OCI-LY7 (cell line): ENCODE measurements around the gene DPF3. TPM values are rescaled to one million over a fixed set of nuclear protein-coding genes. Genes with fewer than 3 reads are reported as not detected.

ENCODE experiments used
- BruUV-seq: library from RNA; stranded (reverse); fragments of 400-500 nt; replicated peaks from 2 replicates; lab custom pipeline; 2021; lab: Mats Ljungman, UMichigan
- CTCF ChIA-PET: fragments of 300-600 bp; sonication (Branson Sonifier 250); formaldehyde crosslinking; loops from one replicate; lab custom pipeline; 2022; ENCODE audit warnings: antibody characterized with exemption; ENCODE audit not compliant: unreplicated experiment; lab: Charles Lee
- POLR2A ChIA-PET: fragments of 300-600 bp; sonication (Branson Sonifier 250); formaldehyde crosslinking; loops from one replicate; lab custom pipeline; 2022; ENCODE audit warnings: antibody characterized with exemption; lab: Charles Lee
- DNase-seq: peaks from one replicate; pipeline ENCODE4 v3.0.0-alpha.2; 2015; ENCODE audit warnings: low spot score
- H2AFZ ChIP-seq: fragments of 200-600 bp; sonication (generic), shearing (Covaris generic); 2 replicates; pipeline ENCODE4 v1.6.1; 2014; ENCODE audit warnings: mild to moderate bottlenecking, antibody characterized with exemption, low read length, moderate library complexity
- H3K27ac ChIP-seq: fragments of 200-600 bp; sonication (generic); 2 replicates; pipeline ENCODE4 v1.5.1; 2014; ENCODE audit warnings: mixed run types, low read depth, mild to moderate bottlenecking, moderate library complexity, low read length, inconsistent platforms; ENCODE audit not compliant: poor library complexity, severe bottlenecking
- H3K36me3 ChIP-seq: fragments of 200-600 bp; sonication (generic); 2 replicates; pipeline ENCODE4 v1.6.1; 2014; ENCODE audit warnings: mild to moderate bottlenecking, antibody characterized with exemption, low read length, moderate library complexity, mixed read lengths; ENCODE audit not compliant: insufficient read depth
- H3K4me1 ChIP-seq: fragments of 200-600 bp; sonication (generic); 2 replicates; pipeline ENCODE4 v1.5.1; 2014; ENCODE audit warnings: mild to moderate bottlenecking, low read length; ENCODE audit not compliant: insufficient read depth, poor library complexity, severe bottlenecking
- H3K4me2 ChIP-seq: fragments of 200-600 bp; sonication (generic); 2 replicates; pipeline ENCODE4 v1.6.1; 2014; ENCODE audit warnings: mild to moderate bottlenecking, low read length
- H3K4me3 ChIP-seq: fragments of 200-600 bp; sonication (generic); 2 replicates; pipeline ENCODE4 v1.5.1; 2014; ENCODE audit warnings: mild to moderate bottlenecking, low read depth, low read length; ENCODE audit not compliant: poor library complexity, severe bottlenecking
- H3K79me2 ChIP-seq: fragments of 200-600 bp; sonication (generic); 2 replicates; pipeline ENCODE4 v1.6.1; 2016; ENCODE audit warnings: low read depth, mild to moderate bottlenecking, low read length, moderate library complexity, mixed read lengths; ENCODE audit not compliant: insufficient read depth
- H3K9me2 ChIP-seq: fragments of 200-600 bp; sonication (generic); 2 replicates; pipeline ENCODE4 v1.6.1; 2016; ENCODE audit warnings: mild to moderate bottlenecking, low read length, mixed read lengths; ENCODE audit not compliant: insufficient read depth
- H3K9me3 ChIP-seq: fragments of 200-600 bp; sonication (generic); 2 replicates; pipeline ENCODE4 v1.6.1; 2014; ENCODE audit warnings: mild to moderate bottlenecking, mixed run types, low read length, mixed read lengths
- H4K20me1 ChIP-seq: fragments of 200-600 bp; sonication (generic); 2 replicates; pipeline ENCODE4 v1.6.1; 2014; ENCODE audit warnings: mild to moderate bottlenecking, antibody characterized with exemption, low read length, moderate library complexity, mixed read lengths; ENCODE audit not compliant: insufficient read depth
- CTCF ChIP-seq: fragments of 200-600 bp; sonication (generic); conservative IDR thresholded peaks from 2 replicates; pipeline ENCODE4 v1.5.1; 2014; ENCODE audit warnings: mild to moderate bottlenecking, antibody characterized with exemption, low read length, moderate library complexity, mixed read lengths
- EZH2phosphoT487 ChIP-seq: fragments of 200-600 bp; sonication (generic); IDR thresholded peaks from 2 replicates; pipeline ENCODE4 v1.6.1; 2018; ENCODE audit warnings: low read depth, borderline replicate concordance, mild to moderate bottlenecking, mixed run types, antibody characterized with exemption, low read length, moderate library complexity, mixed read lengths
- intact Hi-C: fragments of 100-400 bp; cut with micrococcal nuclease; formaldehyde crosslinking; loops from one replicate; pipeline ENCODE4 v1.10.0; 2022; ENCODE audit not compliant: unreplicated experiment
- total RNA-seq, 2 experiments: library from RNA; depleted of rRNA in 1 of 2; stranded (reverse); fragments of >200 nt in 1 of 2; shearing (Covaris generic) in 1 of 2; gene quantifications; 2 replicates each; pipeline ENCODE4 v1.2.3, GENCODE V29; 2014 to 2022

Gene DPF3
- total RNA-seq, 2 experiments from 2014 or later, result 0.42 TPM; not detected in 1

DNA sequence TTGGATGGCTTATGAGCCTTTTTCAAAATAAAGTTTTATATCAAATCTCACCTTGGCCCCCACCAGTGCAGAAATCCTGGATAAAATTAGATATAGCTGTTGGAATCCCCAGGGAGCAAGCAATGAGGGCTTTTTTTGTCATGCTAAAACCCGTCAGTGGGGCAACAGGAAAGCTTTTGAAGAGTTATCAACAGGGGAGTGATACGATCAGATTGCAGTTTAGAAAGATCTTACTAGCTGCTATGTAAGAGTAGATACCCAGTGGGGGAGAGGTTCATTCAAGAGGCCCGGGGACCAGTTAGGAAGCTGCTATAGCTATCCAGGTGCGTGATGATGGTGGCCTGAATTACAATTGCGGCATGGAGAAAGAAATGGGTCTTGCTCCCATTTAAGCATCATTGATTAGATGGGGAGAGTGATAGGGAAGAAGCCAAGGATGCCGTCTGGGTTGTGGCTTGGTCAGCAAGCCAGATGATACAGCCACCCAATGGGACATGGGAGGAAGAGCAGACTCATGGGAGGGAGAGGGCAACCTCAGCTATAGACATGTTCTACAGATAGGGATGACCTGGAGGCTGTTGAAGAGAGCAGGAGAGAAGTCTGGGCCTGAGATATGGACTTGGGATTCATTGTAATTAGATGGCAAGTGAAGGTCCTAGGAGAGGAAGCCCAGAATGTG is 272.4 kb downstream of the DPF3 start:
- Histone ChIP-seq H3K4me3 (no peak overlapping the region), H3K4me2 (no peak overlapping the region), H3K27ac (no peak overlapping the region), H3K36me3 (no peaks in the 10 kb centered on the region), H3K9me2 (no peaks in the 10 kb centered on the region), H2AFZ (no peak overlapping the region), H3K9me3 (peaks cover 2% of the 10 kb centered on the region; the same call in 1 of the 2 replicates), H3K4me1 (no peaks in the 10 kb centered on the region), H4K20me1 (no peaks in the 10 kb centered on the region), H3K79me2 (no peaks in the 10 kb centered on the region)
- TF ChIP-seq EZH2phosphoT487 (no peak), CTCF (no peak)
- POLR2A ChIA-PET, result no interaction called here
- intact Hi-C loops, result no loop called here
- no peak for DNase-seq
- no TSS peak for BruUV-seq
- CTCF ChIA-PET, result no interaction called here

GRCh38 chr14:72619881-72620280 is 274.0 kb downstream of the DPF3 start:
- H3K9me3 ChIP-seq, result no peaks in the 10 kb centered on the region
- H3K4me3 ChIP-seq, result no peak overlapping the region
- no peaks in the 10 kb centered on the region for H3K79me2 ChIP-seq
- POLR2A ChIA-PET, result no interaction called here
- intact Hi-C loops, result no loop called here
- BruUV-seq, result no TSS peak
- no peak for DNase-seq
- H4K20me1 ChIP-seq, result no peaks in the 10 kb centered on the region
- CTCF ChIA-PET, result no interaction called here
- no peaks in the 10 kb centered on the region for H3K36me3 ChIP-seq
- no peak overlapping the region for H2AFZ ChIP-seq
- no peaks in the 10 kb centered on the region for H3K9me2 ChIP-seq
- no peak overlapping the region for H3K27ac ChIP-seq
- no peaks in the 10 kb centered on the region for H3K4me1 ChIP-seq
- TF ChIP-seq EZH2phosphoT487 (no peak), CTCF (no peak)
- H3K4me2 ChIP-seq, result no peak overlapping the region

- Histone ChIP-seq H3K36me3 (no peaks in the 10 kb centered on the region), H3K9me2 (no peaks in the 10 kb centered on the region), H3K4me1 (no peaks in the 10 kb centered on the region), H3K9me3 (no peaks in the 10 kb centered on the region), H3K4me2 (no peak overlapping the region), H4K20me1 (no peaks in the 10 kb centered on the region), H2AFZ (no peak overlapping the region), H3K27ac (no peak overlapping the region), H3K4me3 (no peak overlapping the region), H3K79me2 (no peaks in the 10 kb centered on the region)
- CTCF ChIA-PET, result no interaction called here
- no TSS peak for BruUV-seq
- intact Hi-C loops, result no loop called here
- no peak for TF ChIP-seq EZH2phosphoT487
- TF ChIP-seq CTCF, result no peak
- POLR2A ChIA-PET, result no interaction called here
- no peak for DNase-seq
These were observed 274.8 kb downstream of the DPF3 start for GRCh38 chr14:72619111-72619571.
